Heart left ventricle (tissue), 13 donors: ENCODE results near the gene SNRNP35.

Experiments
- POLR2A ChIP-seq, 2 donors: fragments of 450-650 bp; IDR thresholded peaks; one replicate each; pipeline ENCODE4 v1.6.1; 2017; ENCODE audit warnings: antibody characterized with exemption in 2 of 2, mild to moderate bottlenecking in 2 of 2, moderate library complexity in 2 of 2
- TF ChIP-seq, protein P1 (sequence below), 12 donors: fragments of 200-600 bp; sonication (generic) in 4 of 12; IDR thresholded peaks; one replicate each; pipeline versions ENCODE4 v1.5.0 to v1.8.0; 2018 to 2022; ENCODE audit warnings: antibody characterized with exemption in 12 of 12, mild to moderate bottlenecking in 5 of 12
- donor health status: ischemic (EF 13 %, LVEDD 7.1; RV severe dilation, severe dysfunction).
- donor health status: DM: no; HTN: yes; CAD: no.
- donor health status: DM: no; HTN: no; CAD: no.
- donor health status: ischemic (EF 25% LVEDD 6.9; RV normal size, moderate dysfunction).
- donor health status: ischemic (EF 25% LVEDD 5.7; RV mildly dilated, moderate dysfunction).
- donor health status: ischemic (EF 35%, LVEDD 5.7; RV mildly dilated, moderate dysfunction).
- donor health status: nonischemic (EF 11% LVEDD 7.7; RV severe dilation, severe dysfunction).
- donor health status: DM: yes; HTN: yes; CAD: no.
- donor health status: PGD.
- donor health status: ischemic (EF 29% LVEDD 5.4; RV normal size, mild dysfunction).
- donor health status: nonischemic (EF 23%, LVEDD 6.1; RV moderate dilation, normal function).

DNA sequence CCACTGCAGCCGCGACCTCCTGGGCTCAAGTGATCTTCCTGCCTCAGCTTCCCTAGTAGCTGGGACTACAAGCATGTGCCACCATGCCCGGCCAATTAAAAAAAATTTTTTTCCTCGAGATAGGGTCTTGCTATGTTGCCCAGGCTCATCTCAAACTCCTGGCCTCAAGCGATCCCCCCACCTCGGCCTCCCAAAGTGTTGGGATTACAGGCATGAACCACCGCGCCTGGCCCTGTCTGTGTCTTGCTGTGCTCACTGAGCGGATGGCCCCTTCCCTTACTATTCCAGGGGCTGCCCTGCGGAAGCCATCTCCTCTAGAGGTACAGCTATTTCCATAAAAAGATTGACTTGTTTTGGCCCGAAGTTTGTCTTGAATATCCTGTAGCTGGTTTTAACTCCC, 20.1 kb downstream of the SNRNP35 start:
- TF ChIP-seq, protein P1, sequence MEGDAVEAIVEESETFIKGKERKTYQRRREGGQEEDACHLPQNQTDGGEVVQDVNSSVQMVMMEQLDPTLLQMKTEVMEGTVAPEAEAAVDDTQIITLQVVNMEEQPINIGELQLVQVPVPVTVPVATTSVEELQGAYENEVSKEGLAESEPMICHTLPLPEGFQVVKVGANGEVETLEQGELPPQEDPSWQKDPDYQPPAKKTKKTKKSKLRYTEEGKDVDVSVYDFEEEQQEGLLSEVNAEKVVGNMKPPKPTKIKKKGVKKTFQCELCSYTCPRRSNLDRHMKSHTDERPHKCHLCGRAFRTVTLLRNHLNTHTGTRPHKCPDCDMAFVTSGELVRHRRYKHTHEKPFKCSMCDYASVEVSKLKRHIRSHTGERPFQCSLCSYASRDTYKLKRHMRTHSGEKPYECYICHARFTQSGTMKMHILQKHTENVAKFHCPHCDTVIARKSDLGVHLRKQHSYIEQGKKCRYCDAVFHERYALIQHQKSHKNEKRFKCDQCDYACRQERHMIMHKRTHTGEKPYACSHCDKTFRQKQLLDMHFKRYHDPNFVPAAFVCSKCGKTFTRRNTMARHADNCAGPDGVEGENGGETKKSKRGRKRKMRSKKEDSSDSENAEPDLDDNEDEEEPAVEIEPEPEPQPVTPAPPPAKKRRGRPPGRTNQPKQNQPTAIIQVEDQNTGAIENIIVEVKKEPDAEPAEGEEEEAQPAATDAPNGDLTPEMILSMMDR (IDR thresholded peaks at IDR 0.05) = no peak
- TF ChIP-seq POLR2A (IDR thresholded peaks at IDR 0.05) = no peak
